Dorsolateral prefrontal cortex (tissue), 118 donors: ENCODE data around the gene SLC25A17. TPM values are rescaled to one million over a fixed set of nuclear protein-coding genes. Genes with fewer than 3 reads are reported as not detected.

Experiments
- microRNA-seq, 43 experiments: library from miRNA; unstranded; fragments of <30 nt; microRNA quantifications; one replicate each; pipeline ENCODE4 v1.2.0, GENCODE V29; 2022
- total RNA-seq, 120 experiments: library from RNA; stranded (reverse); gene quantifications; one replicate each; pipeline versions ENCODE4 v1.2.3 to v1.2.4, GENCODE V29; 2022

The SLC25A17 gene
- total RNA-seq, 120 experiments from 2014 or later: 11.1 to 26.6 (median 17.2) TPM

Small RNA genes within 50 kb of the gene (microRNA-seq; reads per million reads assigned to microRNA genes)
- gene MIR4766: 0 to 1.7 (median 0.34) reads per million in 43 experiments

Other genes starting within 250 kb of the SLC25A17 start
- 100 to 1,000 TPM in 1 of 120 experiments, 10 to 100 TPM in 119; 43.3 to 100 (median 72.1) TPM for gene MRTFA, start 182.6 kb downstream of the SLC25A17 start, total RNA-seq
- gene MCHR1, start 139.9 kb downstream of the SLC25A17 start, total RNA-seq: 10 to 100 TPM in 70 of 120 experiments, 1 to 10 TPM in 50; 1.5 to 26.1 (median 10.7) TPM
- 100 to 1,000 TPM; 157 to 321 (median 196) TPM for gene ST13, start 37.3 kb upstream of the SLC25A17 start, total RNA-seq
- 10 to 100 TPM; 13.7 to 36.2 (median 20.5) TPM for gene XPNPEP3, start 37.8 kb upstream of the SLC25A17 start, total RNA-seq
- not detected for gene DNAJB7, start 42.8 kb upstream of the SLC25A17 start, total RNA-seq
- gene RBX1, start 132.0 kb upstream of the SLC25A17 start, total RNA-seq: 10 to 100 TPM; 33.0 to 73.0 (median 57.3) TPM